ES-I3 (cell line): ENCODE results near the gene TSPAN33.
"Not testable (repeated sequence)": the region's sequence is repeated elsewhere in the genome, so short reads cannot be mapped to it uniquely, and the experiment has no call there.

Experiments
- H3K36me3 ChIP-seq: 2 replicates; pipeline ENCODE4 v1.6.1; 2013; ENCODE audit warnings: mild to moderate bottlenecking, low read length, control low read depth, moderate library complexity; ENCODE audit not compliant: insufficient read depth
- H3K4me1 ChIP-seq: 2 replicates; pipeline ENCODE4 v1.6.1; 2013; ENCODE audit warnings: mild to moderate bottlenecking, control low read depth, low read length; ENCODE audit not compliant: insufficient read depth
- H3K9ac ChIP-seq: 2 replicates; pipeline ENCODE4 v1.6.1; 2013; ENCODE audit warnings: low read depth, mild to moderate bottlenecking, low read length, moderate library complexity
- H3K9me3 ChIP-seq: 2 replicates; pipeline ENCODE4 v1.6.1; 2013; ENCODE audit warnings: mild to moderate bottlenecking, low read length, moderate library complexity; ENCODE audit not compliant: control insufficient read depth, insufficient read depth

TSPAN33 gene

GRCh38 chr7:129144095-129144833, at the start of gene TSPAN33:
Gene TSPAN33 (plus strand): TSS chr7:129144707. CDS start chr7:129144981, 274 bp downstream.
- H3K9ac ChIP-seq, result peak within 1 kb of the TSS; percentile 43; the same call in 1 of the 2 replicates
- no peaks in the 10 kb centered on the region for H3K9me3 ChIP-seq
- no peaks in the 10 kb centered on the region for H3K36me3 ChIP-seq
- no peaks in the 10 kb centered on the region for H3K4me1 ChIP-seq

GRCh38 chr7:129095258-129095657, 49.2 kb upstream of the TSPAN33 start:
- Histone ChIP-seq H3K9me3 (no peaks in the 10 kb centered on the region), H3K4me1 (no peaks in the 10 kb centered on the region), H3K36me3 (no peaks in the 10 kb centered on the region), H3K9ac (no peak overlapping the region)

- no peaks in the 10 kb centered on the region for H3K36me3 ChIP-seq
- no peak overlapping the region for H3K9ac ChIP-seq
- no peaks in the 10 kb centered on the region for H3K4me1 ChIP-seq
- no peaks in the 10 kb centered on the region for H3K9me3 ChIP-seq
Measured at GRCh38 chr7:129098409-129099084, 46.0 kb upstream of the TSPAN33 start.

- Histone ChIP-seq H3K36me3 (no peaks in the 10 kb centered on the region), H3K9me3 (no peaks in the 10 kb centered on the region), H3K4me1 (no peaks in the 10 kb centered on the region), H3K9ac (no peak overlapping the region)
Measured at GRCh38 chr7:129100827-129101166, 43.7 kb upstream of the TSPAN33 start.

GRCh38 chr7:129101746-129102145, 42.8 kb upstream of the TSPAN33 start:
- Histone ChIP-seq H3K9ac (no peak overlapping the region), H3K36me3 (no peaks in the 10 kb centered on the region), H3K4me1 (no peaks in the 10 kb centered on the region), H3K9me3 (no peaks in the 10 kb centered on the region)

- H3K9me3 ChIP-seq, result no peaks in the 10 kb centered on the region
- H3K9ac ChIP-seq, result no peak overlapping the region
- no peaks in the 10 kb centered on the region for H3K4me1 ChIP-seq
- H3K36me3 ChIP-seq, result no peaks in the 10 kb centered on the region
Measured at GRCh38 chr7:129103561-129104324, 40.8 kb upstream of the TSPAN33 start.

GRCh38 chr7:129108581-129108980, 35.9 kb upstream of the TSPAN33 start:
- Histone ChIP-seq H3K9ac (no peak overlapping the region), H3K9me3 (no peaks in the 10 kb centered on the region; the same call in 1 of the 2 replicates)

GRCh38 chr7:129110258-129110981, 34.1 kb upstream of the TSPAN33 start:
- H3K9me3 ChIP-seq, result no peaks in the 10 kb centered on the region; the same call in 1 of the 2 replicates
- H3K9ac ChIP-seq, result no peak overlapping the region
- H3K4me1 ChIP-seq, result peaks cover 11% of the 10 kb centered on the region
- no peaks in the 10 kb centered on the region for H3K36me3 ChIP-seq

More at GRCh38 chr7:129108581-129108980, 35.9 kb upstream of the TSPAN33 start:
- Histone ChIP-seq H3K4me1 (peaks cover 11% of the 10 kb centered on the region), H3K36me3 (no peaks in the 10 kb centered on the region)

- H3K9ac ChIP-seq, result no peak overlapping the region
- no peaks in the 10 kb centered on the region for H3K36me3 ChIP-seq
- H3K4me1 ChIP-seq, result peaks cover 11% of the 10 kb centered on the region
- no peaks in the 10 kb centered on the region; the same call in 1 of the 2 replicates for H3K9me3 ChIP-seq
Measured at GRCh38 chr7:129110982-129111376, 33.5 kb upstream of the TSPAN33 start.

GRCh38 chr7:129115676-129116075, 28.8 kb upstream of the TSPAN33 start:
- Histone ChIP-seq H3K9me3 (peaks cover 3% of the 10 kb centered on the region; the same call in 1 of the 2 replicates), H3K9ac (no peak overlapping the region), H3K36me3 (no peaks in the 10 kb centered on the region), H3K4me1 (peaks cover 4% of the 10 kb centered on the region)

GRCh38 chr7:129118182-129118581, 26.3 kb upstream of the TSPAN33 start:
- no peak overlapping the region for H3K9ac ChIP-seq
- H3K36me3 ChIP-seq, result no peaks in the 10 kb centered on the region
- H3K9me3 ChIP-seq, result peaks cover 15% of the 10 kb centered on the region
- H3K4me1 ChIP-seq, result no peaks in the 10 kb centered on the region

- no peak overlapping the region for H3K9ac ChIP-seq
- H3K9me3 ChIP-seq, result peaks cover 15% of the 10 kb centered on the region
- H3K36me3 ChIP-seq, result no peaks in the 10 kb centered on the region
- no peaks in the 10 kb centered on the region for H3K4me1 ChIP-seq
Measured at GRCh38 chr7:129118976-129119375, 25.5 kb upstream of the TSPAN33 start.

- not testable (repeated sequence) for H3K36me3 ChIP-seq, H3K4me1 ChIP-seq, H3K9ac ChIP-seq
- peaks cover 15% of the 10 kb centered on the region for H3K9me3 ChIP-seq
Measured at GRCh38 chr7:129121501-129122077, 22.9 kb upstream of the TSPAN33 start.
